GM18526 (cell line): ENCODE results near the gene CABLES2.
A peak's percentile ranks its signal among the peaks of the same experiment; 100 is the strongest.

ENCODE experiments used
- POLR2A ChIP-seq: IDR thresholded peaks from 3 replicates; pipeline ENCODE4 v1.6.1; 2011; ENCODE audit not compliant: insufficient read length; ENCODE audit errors: extremely low read depth

CABLES2 gene

GRCh38 chr20:62350629-62351422 lies 56.3 kb downstream of the CABLES2 start:
- TF ChIP-seq POLR2A: no peak

- TF ChIP-seq POLR2A: no peak
Measured at GRCh38 chr20:62350098-62350628, 56.9 kb downstream of the CABLES2 start.

- TF ChIP-seq POLR2A: no peak
Measured at GRCh38 chr20:62349556-62350097, 57.5 kb downstream of the CABLES2 start.

GRCh38 chr20:62348604-62349003 lies 58.5 kb downstream of the CABLES2 start:
- TF ChIP-seq POLR2A: no peak

- TF ChIP-seq POLR2A: no peak
Measured at GRCh38 chr20:62347445-62347844, 59.6 kb downstream of the CABLES2 start.

- TF ChIP-seq POLR2A: no peak
Measured at GRCh38 chr20:62347151-62347404, 60.0 kb downstream of the CABLES2 start.

- no peak for TF ChIP-seq POLR2A
Measured at GRCh38 chr20:62346398-62347150, 60.5 kb downstream of the CABLES2 start.

- TF ChIP-seq POLR2A: no peak
Measured at GRCh38 chr20:62345681-62346370, 61.3 kb downstream of the CABLES2 start.

GRCh38 chr20:62344782-62345181 lies 62.3 kb downstream of the CABLES2 start:
- TF ChIP-seq POLR2A: no peak

GRCh38 chr20:62344092-62344491 lies 63.0 kb downstream of the CABLES2 start:
- TF ChIP-seq POLR2A: no peak

GRCh38 chr20:62342910-62343309 lies 64.2 kb downstream of the CABLES2 start:
- no peak for TF ChIP-seq POLR2A

GRCh38 chr20:62339647-62340062 lies 67.4 kb downstream of the CABLES2 start:
- peak; percentile 22 for TF ChIP-seq POLR2A
